Liver (tissue), 9 donors: ENCODE data around the gene IL10RB. TPM values are rescaled to one million over a fixed set of nuclear protein-coding genes. Genes with fewer than 3 reads are reported as not detected.
A peak's percentile ranks its signal among the peaks of the same experiment; 100 is the strongest.

Experiments
- DNase-seq: peaks from one replicate; pipeline ENCODE4 v3.0.0-alpha.2; 2017; ENCODE audit warnings: low spot score
- H3K27ac ChIP-seq, 2 donors: one replicate each; pipeline ENCODE4 v1.7.0; 2013; ENCODE audit warnings: inconsistent platforms in 2 of 2, low read length in 2 of 2, control low read depth in 1 of 2, low read depth in 1 of 2, mild to moderate bottlenecking in 1 of 2
- H3K27me3 ChIP-seq, 4 donors: one replicate each; pipeline versions ENCODE4 v1.6.1 to v1.7.0; 2013; ENCODE audit warnings: low read length in 3 of 4, inconsistent platforms in 1 of 4, mild to moderate bottlenecking in 1 of 4, moderate library complexity in 1 of 4; ENCODE audit not compliant: control insufficient read depth in 4 of 4, insufficient read depth in 4 of 4
- H3K36me3 ChIP-seq, 4 donors: one replicate each; pipeline versions ENCODE4 v1.6.1 to v1.7.0; 2013; ENCODE audit warnings: low read length in 3 of 4, mild to moderate bottlenecking in 3 of 4, low read depth in 1 of 4, moderate library complexity in 1 of 4; ENCODE audit not compliant: control insufficient read depth in 4 of 4, insufficient read depth in 3 of 4
- H3K4me1 ChIP-seq, 4 donors: one replicate each; pipeline versions ENCODE4 v1.6.1 to v1.7.0; 2013; ENCODE audit warnings: low read length in 3 of 4, mild to moderate bottlenecking in 3 of 4, moderate library complexity in 1 of 4; ENCODE audit not compliant: control insufficient read depth in 4 of 4, insufficient read depth in 4 of 4
- H3K4me3 ChIP-seq, 3 donors: one replicate each; pipeline versions ENCODE4 v1.6.1 to v1.7.0; 2013; ENCODE audit warnings: low read length in 3 of 3, control low read depth in 1 of 3, low read depth in 1 of 3, mild to moderate bottlenecking in 1 of 3
- H3K9ac ChIP-seq, 2 donors: one replicate each; pipeline ENCODE4 v1.7.0; 2013; ENCODE audit warnings: low read length in 2 of 2, mild to moderate bottlenecking in 2 of 2, moderate library complexity in 2 of 2, control low read depth in 1 of 2, low read depth in 1 of 2
- H3K9me3 ChIP-seq, 4 donors: one replicate each; pipeline versions ENCODE4 v1.6.1 to v1.7.0; 2013; ENCODE audit warnings: low read length in 3 of 4; ENCODE audit not compliant: control insufficient read depth in 4 of 4
- ATF3 ChIP-seq: IDR thresholded peaks from 2 replicates; pipeline ENCODE4 v1.6.1; 2016; ENCODE audit warnings: antibody characterized with exemption
- CTCF ChIP-seq: fragments of 150-350 bp; IDR thresholded peaks from 2 replicates; pipeline ENCODE4 v1.5.1; 2017; ENCODE audit warnings: improper control_type of control experiment, low read depth, low read length; ENCODE audit not compliant: missing input control
- EGR1 ChIP-seq, 2 donors: IDR thresholded peaks; 2 replicates each; pipeline ENCODE4 v1.6.1; 2016 to 2018; ENCODE audit warnings: antibody characterized with exemption in 2 of 2, low read depth in 2 of 2
- FOXA1 ChIP-seq: IDR thresholded peaks from 2 replicates; pipeline ENCODE4 v1.6.1; 2016; ENCODE audit warnings: antibody characterized with exemption
- FOXA2 ChIP-seq: IDR thresholded peaks from 2 replicates; pipeline ENCODE4 v1.6.1; 2016; ENCODE audit warnings: antibody characterized with exemption
- GABPA ChIP-seq, 2 donors: IDR thresholded peaks in 1 of 2; conservative IDR thresholded peaks in 1 of 2; 2 replicates each; pipeline ENCODE4 v1.6.1; 2016; ENCODE audit warnings: antibody characterized with exemption in 2 of 2, mild to moderate bottlenecking in 1 of 2, moderate library complexity in 1 of 2
- HNF4A ChIP-seq, 2 donors: conservative IDR thresholded peaks; 2 replicates each; pipeline ENCODE4 v1.6.1; 2016; ENCODE audit warnings: antibody characterized with exemption in 2 of 2, mild to moderate bottlenecking in 2 of 2
- HNF4G ChIP-seq: IDR thresholded peaks from 2 replicates; pipeline ENCODE4 v1.6.1; 2016; ENCODE audit warnings: antibody characterized with exemption
- JUND ChIP-seq, 2 donors: IDR thresholded peaks; 2 replicates each; pipeline ENCODE4 v1.6.1; 2016; ENCODE audit warnings: antibody characterized with exemption in 2 of 2
- MAX ChIP-seq: IDR thresholded peaks from 2 replicates; pipeline ENCODE4 v1.6.1; 2016; ENCODE audit warnings: antibody characterized with exemption
- NR2F2 ChIP-seq: IDR thresholded peaks from 2 replicates; pipeline ENCODE4 v1.6.1; 2016; ENCODE audit warnings: antibody characterized with exemption
- RAD21 ChIP-seq, 2 donors: IDR thresholded peaks; 2 replicates each; pipeline ENCODE4 v1.6.1; 2016; ENCODE audit warnings: antibody characterized with exemption in 2 of 2, mild to moderate bottlenecking in 2 of 2
- REST ChIP-seq: IDR thresholded peaks from 2 replicates; pipeline ENCODE4 v1.6.1; 2016; ENCODE audit warnings: antibody characterized with exemption, mild to moderate bottlenecking
- RXRA ChIP-seq, 2 donors: IDR thresholded peaks; 2 replicates each; pipeline ENCODE4 v1.6.1; 2017 to 2018; ENCODE audit warnings: antibody characterized with exemption in 2 of 2, mild to moderate bottlenecking in 1 of 2
- SP1 ChIP-seq: IDR thresholded peaks from 2 replicates; pipeline ENCODE4 v1.6.1; 2018; ENCODE audit warnings: antibody characterized with exemption, mild to moderate bottlenecking
- TAF1 ChIP-seq: conservative IDR thresholded peaks from 2 replicates; pipeline ENCODE4 v1.6.1; 2016; ENCODE audit warnings: antibody characterized with exemption, mild to moderate bottlenecking
- YY1 ChIP-seq: IDR thresholded peaks from 2 replicates; pipeline ENCODE4 v1.6.1; 2016; ENCODE audit warnings: antibody characterized with exemption, mild to moderate bottlenecking
- WGBS: extraction: QIAGEN DNeasy Blood & Tissue Kit; methylation state at CpG from one replicate; pipeline ENCODE4 v1.1.7; 2013; 5-methylcytosine and 5-hydroxymethylcytosine counted together
- polyA plus RNA-seq, 2 donors: library from polyadenylated mRNA; stranded (reverse) in 1 of 2; unstranded in 1 of 2; fragments of 200-250 nt in 1 of 2; fragments of >200 nt in 1 of 2; fragmentation: Nextera tagmentation in 1 of 2; extraction: Ambion mirVana in 1 of 2; gene quantifications; one replicate each; pipeline versions ENCODE4 v1.2.1 to v1.2.3, GENCODE V29; 2013 to 2015
- total RNA-seq, 2 donors: library from RNA; depleted of rRNA; stranded (reverse); fragments of >200 nt; gene quantifications; one replicate each; pipeline ENCODE4 v1.2.3, GENCODE V29; 2014
- TF ChIP-seq, protein P1 (sequence below): IDR thresholded peaks from 2 replicates; pipeline ENCODE4 v1.6.1; 2016; ENCODE audit warnings: antibody characterized with exemption
- donor health status: healthy.
- donor health status: healthy.
- donor health status: healthy.
- donor health status: healthy.
- donor health status: healthy.

Gene IL10RB
- total and polyA plus RNA-seq, 4 donors: 16.1 to 22.1 (median 18.8) TPM

DNA sequence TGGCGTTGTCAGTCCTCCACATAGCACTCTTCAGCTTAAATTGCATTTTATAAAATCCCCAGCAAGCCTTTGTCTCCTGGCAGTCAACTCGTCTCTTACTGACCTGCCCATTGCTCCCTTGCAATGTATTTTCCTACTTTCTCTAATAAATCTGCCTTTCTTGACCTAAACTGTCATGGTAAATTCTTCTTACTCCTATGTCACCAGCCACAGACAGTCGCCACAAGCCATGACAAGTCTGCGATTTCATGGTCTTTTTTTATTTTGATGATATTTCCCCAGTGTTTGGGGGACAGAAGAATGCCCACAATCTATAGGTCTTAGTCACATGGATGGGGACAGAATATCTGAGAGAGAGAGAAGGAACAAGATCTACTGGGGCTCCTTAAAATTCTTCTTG is 28.0 kb upstream of the IL10RB start:
- Histone ChIP-seq H3K4me1 (peaks cover 0 to 39% (median 16%) of the 10 kb centered on the region in 4 donors), H3K9ac (no peak overlapping the region), H3K27ac (peak overlapping the region in 1 of 2 donors; percentile 50), H3K4me3 (no peak overlapping the region), H3K9me3 (no peaks in the 10 kb centered on the region), H3K36me3 (peaks cover 0 to 11% (median 0%) of the 10 kb centered on the region in 4 donors), H3K27me3 (no peaks in the 10 kb centered on the region)
- 86% methylated on average over 4 of the region's 4 CpGs for WGBS
- TF ChIP-seq YY1 (no peak), FOXA2 (no peak), RXRA (IDR thresholded peaks at IDR 0.05) (no peak), RAD21 (IDR thresholded peaks at IDR 0.05) (no peak), TAF1 (no peak), NR2F2 (no peak), JUND (IDR thresholded peaks at IDR 0.05) (no peak), MAX (no peak), CTCF (no peak), GABPA (IDR thresholded peaks at IDR 0.05 in 1 of 2, conservative IDR thresholded peaks at IDR 0.05 in 1 of 2) (no peak), HNF4A (conservative IDR thresholded peaks at IDR 0.05) (no peak)
- TF ChIP-seq, protein P1, sequence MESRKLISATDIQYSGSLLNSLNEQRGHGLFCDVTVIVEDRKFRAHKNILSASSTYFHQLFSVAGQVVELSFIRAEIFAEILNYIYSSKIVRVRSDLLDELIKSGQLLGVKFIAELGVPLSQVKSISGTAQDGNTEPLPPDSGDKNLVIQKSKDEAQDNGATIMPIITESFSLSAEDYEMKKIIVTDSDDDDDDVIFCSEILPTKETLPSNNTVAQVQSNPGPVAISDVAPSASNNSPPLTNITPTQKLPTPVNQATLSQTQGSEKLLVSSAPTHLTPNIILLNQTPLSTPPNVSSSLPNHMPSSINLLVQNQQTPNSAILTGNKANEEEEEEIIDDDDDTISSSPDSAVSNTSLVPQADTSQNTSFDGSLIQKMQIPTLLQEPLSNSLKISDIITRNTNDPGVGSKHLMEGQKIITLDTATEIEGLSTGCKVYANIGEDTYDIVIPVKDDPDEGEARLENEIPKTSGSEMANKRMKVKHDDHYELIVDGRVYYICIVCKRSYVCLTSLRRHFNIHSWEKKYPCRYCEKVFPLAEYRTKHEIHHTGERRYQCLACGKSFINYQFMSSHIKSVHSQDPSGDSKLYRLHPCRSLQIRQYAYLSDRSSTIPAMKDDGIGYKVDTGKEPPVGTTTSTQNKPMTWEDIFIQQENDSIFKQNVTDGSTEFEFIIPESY: no peak
- no peak for DNase-seq

- Histone ChIP-seq H3K4me1 (peaks cover 0 to 40% (median 15%) of the 10 kb centered on the region in 4 donors), H3K27me3 (no peaks in the 10 kb centered on the region), H3K36me3 (peaks cover 0 to 11% (median 0%) of the 10 kb centered on the region in 4 donors), H3K27ac (no peak overlapping the region), H3K4me3 (no peak overlapping the region), H3K9me3 (no peaks in the 10 kb centered on the region), H3K9ac (no peak overlapping the region)
- TF ChIP-seq ATF3: no peak
- TF ChIP-seq EGR1 (IDR thresholded peaks at IDR 0.05; ENCODE audit: low read depth in 2 of 2): no peak
- no peak for TF ChIP-seq FOXA1
- no peak for TF ChIP-seq HNF4A (conservative IDR thresholded peaks at IDR 0.05)
- no peak for TF ChIP-seq REST
- no peak for TF ChIP-seq YY1
- no peak for TF ChIP-seq TAF1
- TF ChIP-seq HNF4G: no peak
- no peak for TF ChIP-seq SP1
- no peak for TF ChIP-seq JUND (IDR thresholded peaks at IDR 0.05)
- TF ChIP-seq RAD21 (IDR thresholded peaks at IDR 0.05): no peak
- TF ChIP-seq, protein P1: no peak
- TF ChIP-seq GABPA (IDR thresholded peaks at IDR 0.05 in 1 of 2, conservative IDR thresholded peaks at IDR 0.05 in 1 of 2): no peak
- TF ChIP-seq MAX: no peak
- no peak for TF ChIP-seq FOXA2
- no peak for DNase-seq
- 75% methylated on average over 7 of the region's 7 CpGs for WGBS
Observed at GRCh38 chr21:33238565-33239255, 27.5 kb upstream of the IL10RB start.
